UCSD-AML1 (cell line): ENCODE results near the gene METTL23.
"Not testable (repeated sequence)": the region's sequence is repeated elsewhere in the genome, so short reads cannot be mapped to it uniquely, and the experiment has no call there.

Source experiments
- DNase-seq: peaks from one replicate; lab custom pipeline; 2025; ENCODE audit not compliant: unreplicated experiment; lab: John Stamatoyannopoulos, UW

The METTL23 gene

DNA sequence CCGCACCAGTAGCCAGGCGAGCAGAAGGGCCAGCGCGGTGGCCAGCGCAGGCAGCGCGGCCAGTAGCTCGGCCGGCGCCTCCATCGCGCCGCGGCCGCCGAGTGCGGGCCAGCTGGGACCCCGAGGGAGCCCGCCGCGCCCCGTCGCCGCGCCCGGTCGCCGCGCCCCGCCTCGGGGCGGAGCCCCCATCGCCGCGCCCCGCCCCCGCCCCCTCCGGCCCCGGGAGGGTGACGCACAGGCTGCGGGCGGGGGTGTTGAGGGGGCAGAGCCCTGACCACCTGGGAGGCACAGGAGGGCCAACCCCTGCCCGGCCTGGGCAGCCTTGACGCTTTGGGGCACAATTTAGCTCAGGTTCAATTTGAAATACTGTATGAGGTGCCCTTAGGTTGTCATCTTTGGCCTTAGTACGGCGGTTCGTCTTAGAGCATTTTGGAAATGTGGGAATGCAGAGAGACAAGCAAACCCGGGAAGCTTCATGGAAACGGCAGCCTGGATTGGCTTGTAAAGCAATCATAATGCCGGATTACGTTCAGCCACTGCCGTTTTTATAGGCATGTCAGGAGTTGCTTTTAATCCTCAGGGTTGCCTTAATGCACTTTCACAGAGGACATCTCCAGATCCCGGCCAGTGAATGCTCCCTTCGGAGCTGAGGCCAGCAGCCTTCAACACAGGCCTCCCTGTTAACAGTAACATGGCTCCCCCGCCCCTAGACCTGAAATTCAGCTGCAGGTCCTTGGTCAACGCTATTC, 15.6 kb upstream of the METTL23 start, which contains the start of gene MXRA7:
Gene MXRA7, minus strand, starts transcription at position 103 of the 749 bp plus-strand sequence. Its CDS starts 19 bp downstream, at position 84.
- DNase-seq: peak; percentile 69

DNA sequence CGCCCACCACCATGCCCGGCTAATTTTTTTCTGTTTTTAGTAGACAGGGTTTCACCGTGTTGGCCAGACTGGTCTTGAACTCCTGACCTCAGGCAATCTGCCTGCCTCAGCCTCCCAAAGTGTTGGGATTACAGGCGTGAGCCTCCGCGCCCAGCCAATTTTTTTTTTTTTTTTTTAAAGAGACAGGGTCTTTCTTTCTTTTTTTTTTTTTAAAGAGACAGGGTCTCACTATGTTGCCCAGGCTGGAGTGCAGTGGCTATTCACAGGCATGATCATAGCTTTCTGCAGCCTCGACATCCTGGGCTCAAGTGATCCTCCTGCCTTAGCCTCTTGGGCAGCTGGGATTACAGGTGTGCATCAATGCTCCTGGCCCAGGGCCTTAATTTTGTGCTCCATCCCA, 14.3 kb upstream of the METTL23 start:
- not testable (repeated sequence) for DNase-seq

GRCh38 chr17:76713765-76714164, 12.9 kb upstream of the METTL23 start:
- no peak for DNase-seq

GRCh38 chr17:76714336-76714735, 12.3 kb upstream of the METTL23 start:
- no peak for DNase-seq

DNA sequence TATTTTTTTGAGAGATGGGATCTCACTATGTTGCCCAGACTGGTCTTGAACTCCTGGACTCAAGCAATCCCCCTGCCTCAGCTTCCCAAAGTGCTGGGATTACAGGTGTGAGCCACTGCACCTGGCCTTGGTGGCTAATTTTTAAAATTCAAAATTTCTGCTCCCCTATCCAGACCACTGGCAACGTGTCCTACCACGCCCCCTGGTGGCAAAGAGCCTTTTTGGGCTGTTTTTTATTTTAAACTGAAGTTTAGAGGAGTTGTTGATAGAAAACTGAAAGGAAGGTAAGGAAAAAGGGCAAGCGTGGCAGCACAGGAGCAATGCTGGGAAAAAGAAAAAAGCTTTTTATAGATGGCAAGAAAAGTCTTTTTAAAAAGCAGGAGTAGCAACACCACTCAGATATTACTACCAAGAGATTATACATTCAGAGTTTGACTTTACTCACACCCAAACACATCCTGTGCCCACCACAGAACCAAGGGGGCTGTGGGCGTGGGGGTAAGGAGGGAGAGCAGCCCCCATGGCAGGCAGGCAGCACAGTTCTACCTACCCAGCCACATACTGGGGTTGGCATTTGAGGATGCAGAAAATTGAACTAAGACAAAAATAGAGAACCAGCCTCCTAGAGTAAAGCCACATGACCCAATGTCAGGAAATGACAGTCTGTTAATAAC, 11.7 kb upstream of the METTL23 start:
- DNase-seq: peak; percentile 54

- DNase-seq: no peak
These were observed 11.2 kb upstream of the METTL23 start for GRCh38 chr17:76715496-76715830.

GRCh38 chr17:76716146-76716838, 10.3 kb upstream of the METTL23 start:
- DNase-seq: peak; percentile 42

- DNase-seq: no peak
These were observed 9.8 kb upstream of the METTL23 start for GRCh38 chr17:76716839-76717215.

DNA sequence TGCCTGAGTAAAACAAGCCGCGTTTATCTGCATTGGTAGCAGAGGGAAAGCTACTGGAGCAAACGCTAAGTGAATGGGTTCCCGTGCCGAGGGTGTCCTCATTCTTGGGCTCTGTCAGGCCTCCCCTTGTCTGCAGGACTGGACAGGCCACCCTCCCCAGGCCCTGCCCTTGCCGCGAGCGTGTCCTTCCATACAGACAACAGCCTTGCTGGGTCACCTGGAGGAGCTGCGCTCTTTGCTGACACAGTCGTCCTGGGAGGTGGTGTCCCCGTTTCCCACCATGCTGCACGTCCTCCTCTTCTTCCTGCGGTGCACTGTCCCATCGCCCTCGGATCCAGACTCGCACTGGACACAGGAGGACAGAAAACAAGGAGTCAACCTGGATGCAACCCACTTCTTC, 8.1 kb upstream of the METTL23 start:
- DNase-seq: no peak

DNA sequence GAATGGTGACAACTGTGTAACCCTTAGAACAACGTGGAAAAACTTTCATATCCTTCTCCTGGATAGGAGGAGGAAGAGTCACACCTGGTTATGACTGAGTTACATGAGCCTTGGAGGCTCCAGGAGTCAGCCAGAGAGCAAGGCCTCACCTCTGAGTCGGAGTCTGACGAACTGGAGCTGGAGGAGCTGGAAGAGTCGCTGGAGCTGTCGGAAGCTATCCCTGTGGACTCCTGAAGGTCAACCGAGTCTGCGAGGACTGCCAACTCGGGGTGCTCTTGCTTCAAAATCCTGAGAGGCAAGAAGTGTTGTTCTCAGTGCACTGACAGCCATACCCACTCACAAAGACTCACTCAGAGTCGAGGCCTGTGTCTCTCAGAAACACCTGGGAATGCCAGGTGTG, 6.4 kb upstream of the METTL23 start:
- DNase-seq: no peak

DNA sequence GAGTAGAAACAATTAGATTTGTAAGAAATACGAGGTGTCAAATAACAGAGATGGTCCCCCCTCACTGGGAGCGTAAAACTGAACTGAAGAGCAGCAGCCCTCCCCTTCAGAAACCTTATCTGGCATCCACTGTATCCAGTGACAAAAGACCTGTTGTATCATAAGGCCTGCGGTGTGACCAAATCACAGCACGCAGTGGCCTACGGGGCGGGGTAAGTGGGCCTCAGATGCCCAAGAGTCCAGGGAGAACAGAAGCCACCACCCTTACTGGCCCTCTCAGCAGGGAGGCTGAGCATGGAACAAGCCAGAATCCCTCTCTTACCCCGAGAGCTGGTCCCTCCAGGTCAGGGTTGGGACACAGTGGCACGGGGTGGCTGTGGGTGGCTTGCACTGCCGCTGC, 5.7 kb upstream of the METTL23 start:
- DNase-seq: no peak

GRCh38 chr17:76721463-76721862, 5.2 kb upstream of the METTL23 start:
- DNase-seq: no peak

DNA sequence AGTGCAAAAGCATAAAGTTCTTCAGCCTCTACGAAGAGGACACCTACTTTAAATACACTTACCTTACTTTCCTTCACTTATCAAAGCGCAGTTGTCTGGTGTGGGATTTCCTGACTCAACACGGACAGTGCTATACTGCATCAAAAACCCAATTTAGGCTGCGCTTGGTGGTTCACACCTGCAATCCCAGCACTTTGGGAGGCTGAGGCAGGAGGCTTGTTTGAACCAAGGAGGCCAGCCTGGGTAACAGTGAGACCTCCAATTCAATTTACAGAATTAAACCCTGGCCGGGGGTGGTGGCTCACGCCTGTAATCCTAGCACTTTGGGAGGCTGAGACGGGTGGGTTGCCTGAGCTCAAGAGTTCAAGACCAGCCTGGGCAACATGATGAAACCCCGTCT, 4.4 kb upstream of the METTL23 start:
- DNase-seq: no peak

DNA sequence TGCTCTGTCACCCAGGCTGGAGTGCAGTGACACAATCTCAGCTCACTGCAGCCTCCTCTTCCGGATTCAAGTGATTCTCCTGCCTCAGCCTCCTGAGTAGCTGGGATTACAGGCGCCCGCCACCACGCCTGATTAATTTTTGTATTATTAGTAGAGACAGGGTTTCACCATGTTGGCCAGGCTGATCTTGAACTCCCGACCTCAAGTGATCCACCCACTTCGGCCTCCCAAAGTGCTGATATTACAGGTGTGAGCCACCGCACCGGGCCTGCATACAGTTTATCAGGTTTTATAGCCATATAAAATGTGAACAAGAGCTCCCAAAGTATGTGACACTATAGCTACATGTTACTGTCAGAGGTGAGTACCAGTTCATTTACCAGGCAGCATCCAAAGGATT, 3.7 kb upstream of the METTL23 start:
- DNase-seq: not testable (repeated sequence)

DNA sequence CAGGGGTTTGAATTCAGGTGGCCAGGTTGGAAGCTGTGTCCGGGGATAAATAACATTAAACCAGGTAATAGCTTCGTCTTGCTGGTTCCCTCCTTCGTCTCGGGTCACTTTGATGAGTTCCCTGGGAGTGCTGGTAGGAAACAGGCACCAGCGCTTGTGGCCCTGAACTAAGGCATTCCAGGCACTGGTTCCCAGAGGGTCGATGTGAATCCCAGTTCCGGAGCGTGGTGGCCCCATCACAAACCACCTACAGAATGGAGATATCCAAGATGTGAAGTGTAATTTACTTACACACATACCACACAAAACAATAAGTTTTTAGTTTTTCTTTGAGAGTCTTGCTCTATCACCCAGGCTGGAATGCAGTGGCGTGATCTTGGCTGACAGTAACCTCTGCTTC, 2.8 kb upstream of the METTL23 start:
- DNase-seq: no peak

DNA sequence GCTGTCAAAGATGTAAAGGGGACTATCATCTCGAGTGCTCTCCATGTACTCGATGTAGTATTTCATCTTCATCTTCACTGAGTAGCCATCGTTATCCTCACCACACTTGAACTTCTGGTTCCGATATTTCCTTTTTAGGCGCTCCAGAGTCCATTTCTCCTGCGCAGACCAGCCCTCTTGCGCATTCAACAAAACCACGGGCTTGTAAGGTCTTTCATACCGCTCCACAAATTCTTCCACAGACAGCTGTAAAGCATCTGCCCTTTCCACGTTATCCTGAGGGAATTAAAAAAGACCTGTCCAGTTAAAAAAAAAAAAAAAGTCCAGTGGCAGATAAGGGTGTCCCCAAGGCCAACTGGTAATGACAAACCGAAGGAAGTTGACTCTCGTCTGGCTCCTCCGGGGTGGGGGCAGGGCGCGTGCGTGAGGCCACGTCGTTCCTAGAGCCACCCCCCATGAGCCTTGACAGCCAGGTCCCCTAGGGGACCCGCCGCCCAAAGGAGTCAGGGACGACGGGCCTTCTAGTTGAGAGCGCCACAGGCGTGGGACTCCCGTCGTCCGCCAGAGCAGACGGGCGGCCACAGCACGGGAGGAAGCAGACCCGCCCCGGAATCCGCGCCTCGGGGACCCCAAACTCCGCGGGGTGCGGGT, 934 bp upstream of the METTL23 start:
- DNase-seq: peak; percentile 75

DNA sequence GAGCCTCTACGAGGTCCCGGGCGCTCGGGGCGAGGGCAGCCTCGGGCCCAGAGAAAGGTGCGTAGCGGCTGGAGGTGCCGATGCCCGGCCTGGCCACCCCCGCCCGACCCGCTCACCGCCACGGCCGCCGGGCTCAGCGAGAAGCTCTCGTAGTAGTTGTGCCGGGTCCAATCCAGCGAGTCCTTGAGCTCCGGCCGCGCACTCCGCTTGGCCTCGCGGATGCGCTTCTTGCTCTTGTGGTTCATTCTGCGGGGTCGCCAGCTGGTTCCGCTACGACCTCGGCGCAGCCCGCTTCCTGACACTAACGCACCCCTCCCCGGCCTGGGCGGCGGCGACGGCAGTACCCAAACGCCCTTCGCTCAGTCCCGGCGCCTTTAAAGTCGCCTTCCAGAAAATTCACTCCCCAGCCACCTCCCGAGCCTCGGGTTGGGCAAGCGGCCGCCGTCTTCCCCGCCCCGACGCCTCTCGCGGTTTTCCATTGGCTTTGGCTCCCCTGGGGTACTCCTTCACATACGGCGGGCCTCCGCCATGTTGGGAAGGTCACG, 336 bp upstream of the METTL23 start, which contains the start of gene JMJD6:
Gene JMJD6, minus strand, starts transcription at position 376 of the 545 bp plus-strand sequence. Its CDS starts 131 bp downstream, at position 245.
- DNase-seq: peak; percentile 96

DNA sequence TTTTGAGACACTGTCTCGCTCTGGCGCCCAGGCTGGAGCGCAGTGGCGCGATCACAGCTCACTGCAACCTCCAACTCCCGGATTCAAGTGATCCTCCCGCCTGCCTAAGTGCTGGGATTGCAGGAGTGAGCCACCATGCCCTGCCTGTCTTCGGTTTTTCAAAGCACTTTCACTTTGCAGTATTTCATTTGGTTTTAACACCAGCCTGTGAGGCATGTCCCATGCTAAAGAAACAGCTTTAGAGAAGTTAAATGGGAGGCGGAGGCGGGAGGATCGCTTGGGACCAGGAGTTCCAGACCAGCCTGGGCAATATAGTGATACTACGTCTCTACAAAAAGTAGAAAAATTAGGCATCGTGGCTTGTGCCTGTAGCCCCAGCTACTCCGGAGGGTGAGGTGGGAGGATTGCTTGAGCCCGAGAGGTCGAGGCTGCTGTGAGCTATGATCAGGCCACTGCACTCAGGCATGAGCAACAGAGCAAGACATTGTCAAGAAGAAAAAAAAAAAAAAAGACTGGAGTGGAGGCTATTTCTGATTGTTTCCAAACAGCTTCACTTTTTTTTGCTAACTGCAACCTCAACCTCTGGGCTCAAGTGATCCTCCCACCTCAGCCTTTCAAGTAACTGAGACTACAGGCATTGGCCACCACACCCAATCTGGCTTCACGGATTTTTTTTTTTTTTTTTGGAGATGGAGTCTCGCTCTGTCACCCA, 1.3 kb downstream of the METTL23 start:
- no peak for DNase-seq

GRCh38 chr17:76731800-76732733, 5.4 kb downstream of the METTL23 start:
- DNase-seq: not testable (repeated sequence)
